ENCODE results near the gene TPBG.

The TPBG gene

GRCh38 chr6:82416346-82416745 lies 52.7 kb downstream of the TPBG start:
- no peak for DNase-seq (ENCODE audit: low spot score)
- no peak overlapping the region for H3K27ac ChIP-seq
- no peak overlapping the region for H3K4me3 ChIP-seq
- no peak for TF ChIP-seq CTCF (IDR thresholded peaks at IDR 0.05)
